ENCODE data around the gene PNPLA6. TPM values are rescaled to one million over a fixed set of nuclear protein-coding genes. Genes with fewer than 3 reads are reported as not detected.

Gene PNPLA6
- total RNA-seq, 1 experiment from 2014 or later, result 217 TPM

GRCh38 chr19:7524992-7525739, 10.4 kb upstream of the PNPLA6 start:
- ChIA-PET CTCF (no interaction called here), POLR2A (ENCODE audit: unreplicated experiment) (interaction anchor here (0.6 kb wide), 1 partner anchor 742 kb away, joined by 3 read pairs; no protein-coding TSS in a partner anchor)
- Histone ChIP-seq H3K27me3 (ENCODE audit: low read length) (no peaks in the 10 kb centered on the region), H3K36me3 (ENCODE audit: low read depth, low read length) (no peaks in the 10 kb centered on the region; the same call in 1 of the 2 replicates), H3K4me1 (ENCODE audit: insufficient read depth, low read length) (peaks cover 13% of the 10 kb centered on the region), H2AFZ (ENCODE audit: low read length) (no peak overlapping the region), H3K9me2 (replicated peaks; ENCODE audit: low read length) (no peaks in the 10 kb centered on the region), H3K27ac (ENCODE audit: low read length) (no peak overlapping the region), H3K4me2 (ENCODE audit: low read length) (no peak overlapping the region), H3K79me2 (ENCODE audit: low read length) (peaks cover 13% of the 10 kb centered on the region; the same call in 1 of the 2 replicates), H3K4me3 (ENCODE audit: low read length) (no peak overlapping the region), H3K9me3 (ENCODE audit: low read length) (no peaks in the 10 kb centered on the region), H3F3A (ENCODE audit: low read length, unreplicated experiment) (no peaks in the 10 kb centered on the region), H4K20me1 (ENCODE audit: low read length) (no peaks in the 10 kb centered on the region), H3K9ac (ENCODE audit: low read length) (no peak overlapping the region)
- DNase-seq, result no peak
- ATAC-seq, result no peak
- no TSS peak for BruUV-seq (replicated peaks)
- intact Hi-C loops (cut with micrococcal nuclease), result no loop called here
- TF ChIP-seq EZH2 (IDR thresholded peaks at IDR 0.05; ENCODE audit: low read length, unreplicated experiment), result no peak
- no peak for TF ChIP-seq EZH2phosphoT487 (IDR thresholded peaks at IDR 0.05; ENCODE audit: borderline replicate concordance, low read length)
- no peak for TF ChIP-seq CTCF (conservative IDR thresholded peaks at IDR 0.05; ENCODE audit: low read depth, low read length)

DNA sequence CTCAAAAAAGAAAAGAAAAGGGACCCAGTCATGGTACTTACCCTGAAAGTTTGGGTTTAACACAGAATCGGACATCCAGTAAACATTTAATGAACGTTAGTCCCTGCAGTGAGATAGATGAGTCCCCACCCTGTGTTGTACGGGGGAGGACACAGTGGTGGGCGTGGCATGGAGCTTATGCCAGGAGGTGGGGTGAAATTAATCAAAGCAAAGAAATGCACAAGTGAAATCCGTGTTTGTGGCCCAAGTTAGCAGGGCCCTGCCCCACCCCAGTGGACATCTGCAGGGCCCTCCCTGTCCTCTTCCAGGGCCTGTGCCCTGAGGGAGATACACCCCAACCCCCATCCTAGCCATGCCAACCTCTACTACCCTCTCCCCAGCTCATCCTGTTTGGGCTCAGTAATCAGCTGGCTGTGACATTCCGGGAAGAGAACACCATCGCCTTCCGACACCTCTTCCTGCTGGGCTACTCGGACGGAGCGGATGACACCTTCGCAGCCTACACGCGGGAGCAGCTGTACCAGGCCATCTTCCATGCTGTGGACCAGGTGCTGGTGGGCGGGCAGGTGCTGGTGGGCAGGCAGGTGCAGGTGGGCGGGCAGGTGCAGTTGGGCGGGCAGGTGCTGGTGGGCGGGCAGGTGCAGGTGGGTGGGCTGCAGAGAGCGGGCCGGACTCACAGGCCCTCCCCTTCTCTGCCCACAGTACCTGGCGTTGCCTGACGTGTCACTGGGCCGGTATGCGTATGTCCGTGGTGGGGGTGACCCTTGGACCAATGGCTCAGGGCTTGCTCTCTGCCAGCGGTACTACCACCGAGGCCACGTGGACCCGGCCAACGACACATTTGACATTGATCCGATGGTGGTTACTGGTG, 9.2 kb upstream of the PNPLA6 start:
- Histone ChIP-seq H3K4me2 (ENCODE audit: low read length) (no peak overlapping the region), H3K9me2 (replicated peaks; ENCODE audit: low read length) (no peaks in the 10 kb centered on the region), H3K4me1 (ENCODE audit: insufficient read depth, low read length) (peaks cover 13% of the 10 kb centered on the region), H3K9ac (ENCODE audit: low read length) (no peak overlapping the region), H3K36me3 (ENCODE audit: low read depth, low read length) (no peaks in the 10 kb centered on the region; the same call in 1 of the 2 replicates), H3K79me2 (ENCODE audit: low read length) (peaks cover 13% of the 10 kb centered on the region; the same call in 1 of the 2 replicates), H3K9me3 (ENCODE audit: low read length) (no peaks in the 10 kb centered on the region), H3K4me3 (ENCODE audit: low read length) (no peak overlapping the region), H3K27ac (ENCODE audit: low read length) (no peak overlapping the region), H4K20me1 (ENCODE audit: low read length) (no peaks in the 10 kb centered on the region), H3K27me3 (ENCODE audit: low read length) (no peaks in the 10 kb centered on the region), H2AFZ (ENCODE audit: low read length) (no peak overlapping the region), H3F3A (ENCODE audit: low read length, unreplicated experiment) (no peaks in the 10 kb centered on the region)
- intact Hi-C loops (cut with micrococcal nuclease), result no loop called here
- ATAC-seq, result no peak
- TF ChIP-seq EZH2 (IDR thresholded peaks at IDR 0.05; ENCODE audit: low read length, unreplicated experiment) (no peak), CTCF (conservative IDR thresholded peaks at IDR 0.05; ENCODE audit: low read depth, low read length) (no peak), EZH2phosphoT487 (IDR thresholded peaks at IDR 0.05; ENCODE audit: borderline replicate concordance, low read length) (no peak)
- POLR2A ChIA-PET (ENCODE audit: unreplicated experiment), result interaction anchor here (0.6 kb wide), 1 partner anchor 741 kb away, joined by 3 read pairs; no protein-coding TSS in a partner anchor
- no peak for DNase-seq
- no TSS peak for BruUV-seq (replicated peaks)
- CTCF ChIA-PET, result no interaction called here
